Right cardiac atrium (tissue), 5 donors: ENCODE data around the gene C3orf20. TPM values are rescaled to one million over a fixed set of nuclear protein-coding genes. Genes with fewer than 3 reads are reported as not detected.
A peak's percentile ranks its signal among the peaks of the same experiment; 100 is the strongest.

ENCODE experiments used
- ATAC-seq, 2 donors: fragments of 200-7000 bp; cut with Tn5 transposase; one replicate each; pipeline versions ENCODE4 v1.8.0 to v1.9.1; 2020; ENCODE audit warnings: moderate library complexity in 2 of 2, mild to moderate bottlenecking in 1 of 2
- DNase-seq, 3 donors: peaks; one replicate each; pipeline ENCODE4 v3.0.0-alpha.2; 2020
- H3K27ac ChIP-seq: one replicate; pipeline ENCODE4 v1.5.1; 2013; ENCODE audit warnings: mild to moderate bottlenecking, low read length, control low read depth, moderate library complexity
- H3K27me3 ChIP-seq: one replicate; pipeline ENCODE4 v1.6.1; 2013; ENCODE audit not compliant: control insufficient read depth, insufficient read depth
- H3K4me1 ChIP-seq: one replicate; pipeline ENCODE4 v1.6.1; 2013; ENCODE audit warnings: low read length; ENCODE audit not compliant: control insufficient read depth, insufficient read depth
- H3K4me3 ChIP-seq: one replicate; pipeline ENCODE4 v1.5.1; 2013; ENCODE audit warnings: low read length, control low read depth
- H3K9me3 ChIP-seq: one replicate; pipeline ENCODE4 v1.6.1; 2013; ENCODE audit warnings: low read length; ENCODE audit not compliant: control insufficient read depth
- WGBS: extraction: QIAGEN DNeasy Blood & Tissue Kit; methylation state at CpG from one replicate; pipeline ENCODE4 v1.1.7; 2013; 5-methylcytosine and 5-hydroxymethylcytosine counted together
- intact Hi-C, 4 donors: fragments of 100-400 bp; cut with DNase I; formaldehyde crosslinking; loops; one replicate each; pipeline versions ENCODE4 v1.11.0 to v1.14.0; 2022 to 2023
- polyA plus RNA-seq: library from polyadenylated mRNA; stranded (reverse); fragments of 200-250 nt; gene quantifications from one replicate; pipeline ENCODE4 v1.2.3, GENCODE V29; 2013
- total RNA-seq, 4 donors: library from RNA; stranded (reverse); fragmentation: NEBNext Ultra II Directional; extraction: Animal tissue kit (Norgen Biotek cat#: 25700); gene quantifications; one replicate each; pipeline ENCODE4 v1.2.1, GENCODE V29; 2021
- donor health status: healthy with polysubstance abuse.
- donor health status: DM: no; HTN: yes; CAD: no.
- donor health status: DM: no; HTN: no; CAD: no.
- donor health status: DM: no; HTN: yes; CAD: no; lungs with severe emphysema.
- donor health status: DM: yes; HTN: yes; CAD: no.

Gene C3orf20
- total and polyA plus RNA-seq, 5 donors: 0.02 to 0.11 TPM; not detected in 3

DNA sequence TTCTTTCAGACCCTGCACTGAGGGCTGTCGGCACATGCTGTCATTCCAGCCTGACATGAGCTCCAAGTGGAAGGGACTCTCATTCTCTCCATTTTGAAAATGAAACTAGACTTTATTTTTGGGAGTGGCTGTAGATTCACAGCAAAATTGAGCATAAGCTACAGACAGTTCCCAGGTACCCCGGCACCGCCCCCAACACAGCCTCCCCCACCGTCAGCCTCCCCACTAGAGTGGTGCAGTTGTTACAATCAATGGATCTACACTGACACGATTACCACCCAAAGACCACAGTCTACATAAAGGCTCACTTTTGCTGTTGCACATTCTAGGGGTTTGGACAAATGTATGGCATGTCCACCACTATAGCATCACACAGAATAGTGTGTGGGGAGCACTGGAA lies 114.3 kb downstream of the C3orf20 start:
- no peak for ATAC-seq
- no peak for DNase-seq
- Histone ChIP-seq H3K27ac (no peak overlapping the region), H3K4me1 (peaks cover 8% of the 10 kb centered on the region), H3K9me3 (no peaks in the 10 kb centered on the region), H3K4me3 (no peak overlapping the region), H3K27me3 (no peaks in the 10 kb centered on the region)
- 76% methylated on average over 5 of the region's 5 CpGs for WGBS
- intact Hi-C loops: no loop called here

DNA sequence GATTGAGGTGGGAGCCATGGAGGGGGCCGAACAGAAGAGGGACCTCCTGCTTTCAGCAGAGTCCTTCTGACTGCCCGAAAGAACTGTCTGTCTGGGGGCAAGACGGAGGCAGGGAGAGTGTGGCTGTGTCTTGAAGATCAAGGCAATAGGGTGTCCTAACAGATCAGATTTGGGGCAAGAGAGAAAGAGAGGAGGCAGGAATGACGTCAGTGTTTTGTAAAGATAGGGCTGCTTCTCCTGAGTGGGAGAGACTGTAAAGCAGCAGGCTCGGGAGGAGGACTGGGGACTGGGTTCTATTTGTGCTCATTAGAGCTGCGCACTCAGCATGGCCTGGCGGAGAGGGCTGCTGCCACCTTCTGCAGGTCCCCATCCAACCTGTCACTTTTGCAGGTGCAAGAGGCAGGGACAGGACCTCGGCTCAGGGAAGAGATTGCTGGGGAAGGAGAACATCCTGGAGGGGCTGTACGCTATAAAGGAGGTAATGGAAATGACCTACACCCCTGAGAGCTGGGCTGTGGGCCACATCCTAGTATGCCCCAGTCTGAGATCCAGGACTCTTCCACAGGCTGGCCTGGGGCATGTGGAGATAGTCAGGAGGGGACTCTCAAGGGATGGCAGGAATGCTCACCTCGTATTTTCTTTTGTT lies 114.8 kb downstream of the C3orf20 start:
- no peak for ATAC-seq
- no peaks in the 10 kb centered on the region for H3K27me3 ChIP-seq

DNA sequence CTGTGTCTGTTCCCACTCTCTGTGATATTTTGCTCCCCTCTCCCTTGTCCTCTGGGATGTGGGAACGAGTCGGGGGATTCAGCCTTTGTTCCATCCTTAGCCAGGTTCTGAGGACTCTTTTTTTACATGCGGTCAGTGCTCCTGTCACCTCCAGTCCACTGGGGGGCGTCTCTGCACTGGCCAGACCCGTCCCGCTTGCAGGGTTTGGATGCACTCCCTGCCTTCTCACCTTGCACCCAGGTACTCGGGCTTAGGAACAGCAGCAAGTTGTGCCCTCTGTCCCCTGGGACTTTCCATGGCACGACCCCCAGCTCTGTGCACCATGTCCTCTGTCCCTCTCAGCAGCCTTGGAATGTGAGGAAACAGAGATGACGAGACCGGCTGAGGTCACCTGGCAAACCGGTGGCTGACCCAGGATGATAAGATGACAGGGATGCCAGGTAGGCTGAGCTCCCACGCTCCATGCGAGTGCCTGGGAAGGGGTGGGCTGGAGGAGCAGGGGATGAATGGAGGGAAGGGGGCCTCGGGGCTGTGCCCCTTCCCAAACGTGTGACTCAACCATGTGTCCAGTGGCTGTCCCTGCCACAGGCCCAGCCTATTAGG lies 116.5 kb downstream of the C3orf20 start:
- Histone ChIP-seq H3K27ac (no peak overlapping the region), H3K4me1 (peaks cover 8% of the 10 kb centered on the region), H3K4me3 (no peak overlapping the region), H3K9me3 (no peaks in the 10 kb centered on the region), H3K27me3 (no peaks in the 10 kb centered on the region)
- 25% methylated on average over 15 of the region's 15 CpGs for WGBS
- DNase-seq (peak; percentile 63 to 85 (median 84)), ATAC-seq (peak in 1 of 2 donors; percentile 55)
- intact Hi-C loops: loop anchor here in 3 of 4 donors (5.0 kb wide), 2 partner anchors 126 to 131 kb away; no protein-coding TSS in a partner anchor

More for the DNA sequence above, 114.8 kb downstream of the C3orf20 start:
- 75% methylated on average over 10 of the region's 10 CpGs for WGBS
- Histone ChIP-seq H3K4me3 (no peak overlapping the region), H3K27ac (no peak overlapping the region), H3K9me3 (no peaks in the 10 kb centered on the region), H3K4me1 (peaks cover 8% of the 10 kb centered on the region)
- DNase-seq: no peak
- intact Hi-C loops: loop anchor here in 3 of 4 donors (5.0 kb wide), 2 partner anchors 128 to 133 kb away; no protein-coding TSS in a partner anchor

DNA sequence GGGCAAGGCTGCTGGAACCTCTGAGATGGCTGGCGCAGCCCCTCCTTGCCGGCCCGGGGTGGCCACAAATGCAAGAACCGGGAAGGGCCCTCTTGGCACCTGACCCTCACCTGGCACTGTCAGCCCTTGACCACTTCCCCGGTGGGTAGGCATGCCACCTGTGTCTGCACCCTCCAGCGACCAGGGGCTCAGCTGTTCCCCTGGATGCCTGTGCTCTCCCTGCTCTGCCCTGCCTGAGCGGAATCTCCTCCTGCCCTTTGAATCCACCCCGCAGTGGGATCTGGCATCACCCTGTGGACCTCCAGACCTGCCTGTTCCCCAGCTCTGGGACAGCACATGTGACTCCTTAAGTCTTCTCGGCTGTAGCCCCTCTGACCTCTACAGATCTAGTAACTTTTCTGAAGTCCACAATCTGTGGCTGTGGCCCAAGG lies 117.8 kb downstream of the C3orf20 start:
- Histone ChIP-seq H3K4me1 (peaks cover 8% of the 10 kb centered on the region), H3K9me3 (no peaks in the 10 kb centered on the region), H3K4me3 (no peak overlapping the region), H3K27me3 (no peaks in the 10 kb centered on the region), H3K27ac (peak overlapping the region; percentile 33)
- WGBS: 85% methylated on average over 9 of the region's 9 CpGs
- DNase-seq (no peak), ATAC-seq (no peak)
- intact Hi-C loops: loop anchor here (2.0 to 5.0 kb wide), 3 partner anchors 125 to 130 kb away; no protein-coding TSS in a partner anchor

DNA sequence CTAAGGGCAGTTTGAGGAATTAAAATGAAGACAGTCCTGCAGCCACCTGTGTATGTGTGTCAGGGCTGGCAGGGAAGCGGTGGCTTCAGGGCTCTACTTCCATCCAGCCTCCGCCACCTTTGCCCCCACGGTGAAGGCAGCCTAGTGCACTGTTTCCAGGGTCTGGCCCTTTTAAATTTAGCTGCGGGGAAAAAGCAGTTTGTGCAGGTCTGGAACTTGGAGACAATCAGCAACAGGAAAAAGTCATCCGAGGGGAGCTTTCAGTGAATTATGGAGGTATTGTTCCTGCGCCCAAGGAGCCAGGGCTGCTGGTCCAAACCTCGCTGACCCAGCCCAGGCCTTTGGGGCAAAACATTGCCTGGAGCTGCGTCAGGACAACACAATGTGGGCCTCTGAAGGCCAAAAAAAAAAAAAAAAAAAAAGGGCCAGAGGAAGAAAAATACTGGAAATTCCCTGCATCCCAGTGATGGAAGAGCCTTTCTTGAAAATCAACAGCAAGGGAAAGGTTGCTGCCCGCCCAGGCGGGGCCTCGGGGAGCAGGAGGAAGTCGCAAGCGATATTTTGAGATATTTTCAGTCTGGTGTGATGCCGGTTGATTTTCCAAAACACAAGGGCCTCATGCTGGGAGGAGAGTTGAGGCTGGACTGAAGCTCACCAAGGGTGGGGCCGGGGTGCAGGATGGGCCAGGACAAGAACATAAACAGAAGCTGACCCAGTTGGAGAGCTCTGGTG lies 118.4 kb downstream of the C3orf20 start:
- peak; percentile 68 to 85 (median 85) for DNase-seq
- Histone ChIP-seq H3K4me1 (peaks cover 8% of the 10 kb centered on the region), H3K9me3 (no peaks in the 10 kb centered on the region), H3K27ac (peak overlapping the region; percentile 33), H3K27me3 (no peaks in the 10 kb centered on the region), H3K4me3 (no peak overlapping the region)
- intact Hi-C loops: loop anchor here (2.0 to 5.0 kb wide), 3 partner anchors 124 to 129 kb away; no protein-coding TSS in a partner anchor
- 40% methylated on average over 15 of the region's 15 CpGs for WGBS
- ATAC-seq: peak; percentile 82 to 91

DNA sequence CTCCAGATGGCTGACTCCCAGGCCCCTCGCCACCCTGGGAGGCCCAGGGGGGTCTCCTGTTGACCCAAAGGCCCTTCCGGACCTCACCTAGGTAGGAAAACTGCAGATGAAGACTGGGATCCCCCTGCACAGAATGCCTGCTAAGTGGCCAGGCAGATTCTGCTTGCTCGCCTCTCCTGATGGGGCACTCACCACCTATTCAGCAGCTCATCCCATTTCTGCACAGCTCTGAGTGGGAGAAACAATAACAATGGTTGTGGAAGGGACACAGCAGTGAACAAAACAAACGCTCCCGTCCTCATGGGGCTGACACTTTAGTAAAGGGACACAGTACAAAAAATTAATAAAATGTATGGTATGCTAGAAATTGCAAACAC lies 118.9 kb downstream of the C3orf20 start:
- H3K9me3 ChIP-seq: no peaks in the 10 kb centered on the region
- DNase-seq: no peak
- WGBS: 60% methylated on average over 5 of the region's 5 CpGs
- intact Hi-C loops: loop anchor here (2.0 to 5.0 kb wide), 3 partner anchors 123 to 128 kb away; no protein-coding TSS in a partner anchor
- ATAC-seq: no peak
- no peaks in the 10 kb centered on the region for H3K27me3 ChIP-seq
- no peak overlapping the region for H3K4me3 ChIP-seq
- H3K4me1 ChIP-seq: peaks cover 8% of the 10 kb centered on the region
- H3K27ac ChIP-seq: peak overlapping the region; percentile 16

DNA sequence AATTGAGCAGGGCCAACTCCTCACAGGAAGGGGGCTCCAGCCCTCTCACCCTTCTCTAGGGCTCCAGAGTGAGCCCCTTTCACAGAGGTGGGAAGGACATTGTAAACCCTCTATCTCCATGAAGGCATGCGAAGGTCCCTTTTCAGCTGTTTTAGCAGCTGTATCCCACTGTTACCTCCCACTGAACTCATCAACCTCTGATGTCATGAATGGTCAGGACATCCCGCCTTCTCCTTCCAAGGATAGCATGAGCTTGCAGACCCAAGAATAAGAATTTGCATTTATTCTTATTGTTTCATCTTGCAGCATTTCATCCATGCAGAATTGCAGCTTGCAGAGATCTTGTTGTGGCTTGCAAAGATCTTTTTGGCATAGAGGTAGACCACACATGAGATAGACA lies 119.5 kb downstream of the C3orf20 start:
- WGBS: 76% methylated on average over 2 of the region's 2 CpGs
- Histone ChIP-seq H3K4me1 (peaks cover 8% of the 10 kb centered on the region), H3K9me3 (no peaks in the 10 kb centered on the region), H3K27me3 (no peaks in the 10 kb centered on the region), H3K27ac (no peak overlapping the region), H3K4me3 (no peak overlapping the region)
- intact Hi-C loops: loop anchor here in 3 of 4 donors (5.0 kb wide), 2 partner anchors 123 to 128 kb away; no protein-coding TSS in a partner anchor
- ATAC-seq (no peak), DNase-seq (no peak)

DNA sequence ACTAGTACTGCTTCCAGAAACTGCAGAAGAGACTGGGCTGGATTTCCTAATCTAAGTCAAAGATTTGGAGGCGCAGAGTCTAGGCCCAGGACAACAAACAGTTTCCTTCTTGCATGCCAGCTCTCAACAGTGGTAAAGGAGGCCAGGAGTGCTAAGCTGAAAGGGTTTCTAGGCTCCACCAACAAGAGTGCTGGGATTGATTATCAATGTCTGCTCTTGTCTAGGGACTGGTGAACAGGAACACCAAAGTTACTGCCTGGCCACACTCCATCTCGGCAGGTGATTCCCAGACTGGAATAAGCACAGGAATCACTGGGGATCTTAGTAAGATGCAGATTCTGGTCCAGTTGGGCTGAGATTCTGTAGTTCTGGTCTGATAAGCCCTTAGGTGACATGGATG lies 121.1 kb downstream of the C3orf20 start:
- H3K4me3 ChIP-seq: no peak overlapping the region
- WGBS: 62% methylated on average over 2 of the region's 2 CpGs
- intact Hi-C loops: no loop called here
- ATAC-seq: peak; percentile 30 to 36
- no peak overlapping the region for H3K27ac ChIP-seq
- peaks cover 8% of the 10 kb centered on the region for H3K4me1 ChIP-seq
- no peaks in the 10 kb centered on the region for H3K27me3 ChIP-seq
- H3K9me3 ChIP-seq: no peaks in the 10 kb centered on the region
- DNase-seq: no peak

DNA sequence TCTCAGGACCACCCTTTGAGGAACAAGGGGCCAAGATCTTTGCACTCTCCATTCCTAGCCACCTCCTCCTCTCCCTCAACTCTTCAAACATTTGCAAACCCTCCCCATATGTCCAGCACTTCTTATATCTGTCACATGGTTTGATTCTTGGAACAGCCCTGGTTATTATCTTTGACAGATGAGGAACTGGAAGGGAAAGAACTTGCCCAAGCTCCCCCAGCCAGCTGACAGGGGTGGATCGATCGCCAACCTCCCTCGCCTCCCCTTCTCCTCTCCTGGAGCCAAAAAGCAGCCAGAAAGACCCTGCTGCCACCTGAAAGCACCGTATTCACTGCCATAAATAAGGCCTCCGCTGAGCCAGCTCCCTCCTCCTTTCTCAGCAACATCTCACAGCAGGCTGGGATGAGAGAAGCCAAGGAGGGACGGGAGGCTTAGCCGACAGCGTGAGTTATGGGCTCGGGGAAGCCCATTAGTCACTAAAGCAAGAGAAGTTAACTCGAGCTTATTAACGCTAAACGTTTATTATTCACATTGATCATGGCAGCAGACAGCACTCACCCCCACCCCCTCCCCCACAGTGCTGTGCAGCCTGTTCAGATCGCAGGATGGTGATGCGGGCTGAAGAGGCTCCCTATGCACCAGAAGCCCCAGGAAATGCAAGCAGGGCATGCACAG lies 121.6 kb downstream of the C3orf20 start:
- no peak for DNase-seq
- Histone ChIP-seq H3K9me3 (no peaks in the 10 kb centered on the region), H3K27ac (no peak overlapping the region), H3K4me3 (no peak overlapping the region), H3K4me1 (peaks cover 8% of the 10 kb centered on the region), H3K27me3 (no peaks in the 10 kb centered on the region)
- no peak for ATAC-seq
- intact Hi-C loops: no loop called here
- WGBS: 67% methylated on average over 14 of the region's 14 CpGs

DNA sequence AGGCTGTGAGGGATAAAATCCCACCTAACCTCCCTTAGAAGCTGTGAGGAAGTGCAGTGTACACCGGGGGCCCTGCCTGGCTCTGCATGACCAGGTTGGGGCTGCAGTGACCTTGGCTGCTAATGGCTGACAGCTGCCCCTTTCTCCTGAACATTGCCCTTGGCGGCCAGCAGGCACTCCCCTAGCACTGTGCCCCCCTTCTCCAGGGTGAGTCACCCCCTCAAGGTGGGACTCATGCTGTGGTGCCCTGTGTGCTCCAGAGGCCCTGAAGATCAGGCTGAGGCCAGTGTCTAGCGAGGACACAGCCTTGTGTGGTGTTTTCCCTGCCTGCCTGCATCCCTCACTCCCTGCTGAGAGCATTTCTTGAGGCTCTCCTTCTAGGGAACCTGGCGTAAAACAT lies 122.8 kb downstream of the C3orf20 start:
- Histone ChIP-seq H3K4me3 (no peak overlapping the region), H3K27ac (no peak overlapping the region), H3K9me3 (no peaks in the 10 kb centered on the region), H3K27me3 (no peaks in the 10 kb centered on the region), H3K4me1 (peaks cover 8% of the 10 kb centered on the region)
- DNase-seq (no peak), ATAC-seq (no peak)
- 86% methylated on average over 4 of the region's 4 CpGs for WGBS
- intact Hi-C loops: no loop called here
